BLaER1 treated with 17β-estradiol and CSF1 and Interleukin-3, amounts not matched to agents 10 nM and 100 nM (cell line): Measurements from ENCODE around the gene R3HDM4.

Experiments
- H3K27ac ChIP-seq, 11 experiments: shearing (Covaris generic); formaldehyde crosslinking; 2 replicates each; pipeline ENCODE4 v1.8.1; 2022
- H3K27me3 ChIP-seq, 11 experiments: shearing (Covaris generic); formaldehyde crosslinking; 2 replicates each; pipeline ENCODE4 v1.8.1; 2022
- H3K36me3 ChIP-seq, 11 experiments: shearing (Covaris generic); formaldehyde crosslinking; 2 replicates each; pipeline ENCODE4 v1.8.1; 2022
- H3K4me1 ChIP-seq, 10 experiments: shearing (Covaris generic); formaldehyde crosslinking; 2 replicates each; pipeline ENCODE4 v1.8.1; 2022
- H3K4me2 ChIP-seq, 11 experiments: shearing (Covaris generic); formaldehyde crosslinking; 2 replicates each; pipeline ENCODE4 v1.8.1; 2022
- H3K4me3 ChIP-seq, 10 experiments: shearing (Covaris generic); formaldehyde crosslinking; 2 replicates each; pipeline ENCODE4 v1.8.1; 2022
- H3K9ac ChIP-seq, 11 experiments: shearing (Covaris generic); formaldehyde crosslinking; 2 replicates each; pipeline ENCODE4 v1.8.1; 2022
- H3K9me3 ChIP-seq, 11 experiments: shearing (Covaris generic); formaldehyde crosslinking; replicated peaks in 1 of 11; 2 replicates each; pipeline ENCODE4 v1.8.1; 2022
- H4K20me1 ChIP-seq, 11 experiments: shearing (Covaris generic); formaldehyde crosslinking; 2 replicates each; pipeline ENCODE4 v1.8.1; 2022
- Cebpa-rat ChIP-seq, 11 experiments: shearing (Covaris generic); IDR thresholded peaks; 2 replicates each; pipeline ENCODE4 v1.8.1; 2022

The R3HDM4 gene

DNA sequence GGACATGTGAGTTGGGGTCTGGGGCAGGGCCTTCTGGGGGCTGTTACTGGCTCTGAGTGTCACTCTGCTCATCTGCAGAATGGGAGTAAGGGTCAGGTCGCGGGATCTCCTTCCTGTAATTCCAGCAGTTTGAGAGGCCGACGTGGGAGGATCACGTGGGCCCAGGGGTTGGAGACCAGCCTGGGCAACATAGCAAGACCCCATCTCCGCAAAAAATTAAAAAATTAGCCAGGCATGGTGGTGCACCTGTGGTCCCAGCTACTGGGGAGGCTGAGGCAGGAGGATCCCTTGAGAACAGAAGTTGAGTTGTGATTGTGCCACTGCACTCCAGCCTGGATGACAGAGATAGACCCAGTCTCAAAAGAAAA, 16.9 kb upstream of the R3HDM4 start:
- Histone ChIP-seq H3K27me3 (no peaks in the 10 kb centered on the region), H3K36me3 (peaks cover 18 to 65% (median 43%) of the 10 kb centered on the region in 11 experiments; a peak in 21 of 22 replicates), H3K9me3 (no peaks in the 10 kb centered on the region), H3K27ac (no peak overlapping the region), H3K9ac (no peak overlapping the region), H3K4me3 (no peak overlapping the region), H3K4me2 (peak overlapping the region in 3 of 11 experiments; percentile 15 to 45 (median 42); a peak in 6 of 22 replicates), H4K20me1 (peaks cover 45 to 67% (median 61%) of the 10 kb centered on the region in 11 experiments; a peak in 21 of 22 replicates), H3K4me1 (peaks cover 50 to 65% (median 55%) of the 10 kb centered on the region in 10 experiments)
- no peak for TF ChIP-seq Cebpa-rat (IDR thresholded peaks at IDR 0.05)

- TF ChIP-seq Cebpa-rat (IDR thresholded peaks at IDR 0.05): no peak
- peak overlapping the region in 3 of 11 experiments; percentile 92 to 99 (median 93); a peak in 2 of 22 replicates for H3K9ac ChIP-seq
- peaks cover 50 to 64% (median 55%) of the 10 kb centered on the region in 10 experiments for H3K4me1 ChIP-seq
- H3K36me3 ChIP-seq: peaks cover 13 to 59% (median 42%) of the 10 kb centered on the region in 11 experiments; a peak in 20 of 22 replicates
- peak overlapping the region in 1 of 11 experiments; percentile 18; a peak in 1 of 22 replicates for H3K27ac ChIP-seq
- H3K9me3 ChIP-seq: no peaks in the 10 kb centered on the region
- peak overlapping the region in 10 of 11 experiments; percentile 89 to 97 (median 92); a peak in 14 of 22 replicates for H3K4me2 ChIP-seq
- H3K27me3 ChIP-seq: no peaks in the 10 kb centered on the region
- peaks cover 39 to 62% (median 56%) of the 10 kb centered on the region in 11 experiments; a peak in 21 of 22 replicates for H4K20me1 ChIP-seq
- 0 out of 20 replicates have a peak overlapping the region, but pooled peaks of 1 of the 10 experiments have one; percentile 91 for H3K4me3 ChIP-seq
These were observed 16.3 kb upstream of the R3HDM4 start for GRCh38 chr19:929203-929890.

GRCh38 chr19:928471-929202, 15.6 kb upstream of the R3HDM4 start:
- Histone ChIP-seq H3K4me1 (peaks cover 50 to 64% (median 55%) of the 10 kb centered on the region in 10 experiments), H3K4me3 (peak overlapping the region in 5 of 10 experiments; percentile 89 to 100 (median 100); a peak in 6 of 20 replicates), H3K27ac (peak overlapping the region in 8 of 11 experiments; percentile 91 to 98 (median 96); a peak in 14 of 22 replicates), H3K27me3 (0 out of 22 replicates have a peak, but pooled peaks cover 0 to 3% (median 0%) of the 10 kb centered on the region in 11 experiments), H3K36me3 (peaks cover 13 to 52% (median 35%) of the 10 kb centered on the region in 11 experiments; a peak in 20 of 22 replicates), H3K9ac (peak overlapping the region in 9 of 11 experiments; percentile 92 to 99 (median 96); a peak in 12 of 22 replicates), H3K4me2 (peak overlapping the region; percentile 89 to 97 (median 94); a peak in 21 of 22 replicates), H3K9me3 (no peaks in the 10 kb centered on the region), H4K20me1 (peaks cover 32 to 55% (median 49%) of the 10 kb centered on the region in 11 experiments; a peak in 21 of 22 replicates)
- TF ChIP-seq Cebpa-rat (IDR thresholded peaks at IDR 0.05): peak in 2 of 11 experiments; percentile 17 to 42; a peak in 2 of 22 replicates

DNA sequence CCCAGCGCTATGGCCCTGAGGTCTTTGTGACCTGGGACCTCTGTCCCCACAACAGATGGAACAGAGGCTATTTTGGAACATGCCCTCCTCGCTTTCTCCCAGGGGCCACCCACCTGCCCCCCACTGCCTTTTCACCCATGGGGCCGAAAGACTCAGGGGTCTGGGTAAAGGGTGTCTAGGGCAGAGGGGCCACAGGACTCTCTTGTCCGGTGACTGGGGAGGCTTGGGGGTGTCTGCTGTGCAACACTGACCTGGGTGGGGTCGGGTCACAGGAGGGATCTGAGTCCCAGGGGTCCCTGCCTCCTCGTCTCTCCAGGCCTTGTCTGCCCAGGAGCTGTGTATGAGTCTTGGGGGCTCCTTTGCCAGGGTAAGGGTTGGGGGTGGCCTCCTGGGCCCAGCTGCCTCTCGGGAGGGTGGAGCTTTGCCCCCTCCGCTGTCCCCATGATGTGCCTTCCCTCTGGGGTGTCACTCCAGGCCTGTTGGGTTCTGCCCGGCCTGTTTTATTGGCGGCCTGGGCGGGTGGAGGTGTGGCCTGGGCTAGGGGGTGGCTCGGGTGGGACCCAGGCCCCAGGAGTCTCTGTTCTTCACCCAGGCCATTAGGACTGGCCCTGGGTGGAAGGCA, 14.9 kb upstream of the R3HDM4 start:
- no peak for TF ChIP-seq Cebpa-rat (IDR thresholded peaks at IDR 0.05)
- peaks cover 48 to 61% (median 53%) of the 10 kb centered on the region in 10 experiments for H3K4me1 ChIP-seq
- peak overlapping the region; percentile 92 to 99 (median 96); a peak in 20 of 22 replicates for H3K9ac ChIP-seq
- H4K20me1 ChIP-seq: peaks cover 25 to 48% (median 42%) of the 10 kb centered on the region in 11 experiments; a peak in 21 of 22 replicates
- peak overlapping the region; percentile 91 to 98 (median 96); a peak in 20 of 22 replicates for H3K27ac ChIP-seq
- peak overlapping the region; percentile 17 to 100 (median 100); a peak in 16 of 20 replicates for H3K4me3 ChIP-seq
- H3K27me3 ChIP-seq: peaks cover 0 to 5% (median 0%) of the 10 kb centered on the region in 11 experiments; a peak in 3 of 22 replicates
- peaks cover 13 to 45% (median 30%) of the 10 kb centered on the region in 11 experiments; a peak in 20 of 22 replicates for H3K36me3 ChIP-seq
- H3K4me2 ChIP-seq: peak overlapping the region; percentile 89 to 97 (median 94)
- H3K9me3 ChIP-seq: no peaks in the 10 kb centered on the region

DNA sequence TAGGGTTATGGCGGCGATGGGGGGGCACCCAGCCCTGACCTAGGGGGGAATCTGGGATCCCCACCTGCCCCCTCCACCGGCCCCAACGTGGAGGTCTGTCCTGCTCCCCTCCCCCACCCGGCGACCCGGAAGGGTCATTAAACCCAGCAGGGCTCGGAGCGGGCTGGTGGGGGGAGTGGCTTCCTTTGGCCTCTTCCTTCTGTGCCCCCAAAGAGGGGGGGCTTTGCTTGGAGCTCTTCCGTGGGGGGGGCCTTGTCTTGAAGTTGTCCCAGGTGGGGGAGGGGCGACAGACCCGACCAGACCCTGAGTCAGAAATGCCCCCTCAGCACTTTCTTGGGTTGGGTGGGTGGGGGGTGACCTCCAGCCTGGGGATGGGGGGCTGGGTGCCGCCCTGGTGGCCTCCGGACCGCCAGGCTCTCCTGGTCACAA, 14.3 kb upstream of the R3HDM4 start:
- Histone ChIP-seq H3K27ac (peak overlapping the region; percentile 91 to 98 (median 96); a peak in 21 of 22 replicates), H3K9ac (peak overlapping the region; percentile 92 to 99 (median 96); a peak in 21 of 22 replicates), H4K20me1 (peaks cover 19 to 42% (median 36%) of the 10 kb centered on the region in 11 experiments; a peak in 21 of 22 replicates), H3K4me2 (peak overlapping the region; percentile 89 to 97 (median 94)), H3K9me3 (no peaks in the 10 kb centered on the region), H3K27me3 (peaks cover 0 to 10% (median 0%) of the 10 kb centered on the region in 11 experiments; a peak in 6 of 22 replicates), H3K36me3 (peaks cover 13 to 40% (median 30%) of the 10 kb centered on the region in 11 experiments; a peak in 20 of 22 replicates), H3K4me3 (peak overlapping the region; percentile 87 to 100 (median 100)), H3K4me1 (peaks cover 42 to 56% (median 48%) of the 10 kb centered on the region in 10 experiments)
- no peak for TF ChIP-seq Cebpa-rat (IDR thresholded peaks at IDR 0.05)

DNA sequence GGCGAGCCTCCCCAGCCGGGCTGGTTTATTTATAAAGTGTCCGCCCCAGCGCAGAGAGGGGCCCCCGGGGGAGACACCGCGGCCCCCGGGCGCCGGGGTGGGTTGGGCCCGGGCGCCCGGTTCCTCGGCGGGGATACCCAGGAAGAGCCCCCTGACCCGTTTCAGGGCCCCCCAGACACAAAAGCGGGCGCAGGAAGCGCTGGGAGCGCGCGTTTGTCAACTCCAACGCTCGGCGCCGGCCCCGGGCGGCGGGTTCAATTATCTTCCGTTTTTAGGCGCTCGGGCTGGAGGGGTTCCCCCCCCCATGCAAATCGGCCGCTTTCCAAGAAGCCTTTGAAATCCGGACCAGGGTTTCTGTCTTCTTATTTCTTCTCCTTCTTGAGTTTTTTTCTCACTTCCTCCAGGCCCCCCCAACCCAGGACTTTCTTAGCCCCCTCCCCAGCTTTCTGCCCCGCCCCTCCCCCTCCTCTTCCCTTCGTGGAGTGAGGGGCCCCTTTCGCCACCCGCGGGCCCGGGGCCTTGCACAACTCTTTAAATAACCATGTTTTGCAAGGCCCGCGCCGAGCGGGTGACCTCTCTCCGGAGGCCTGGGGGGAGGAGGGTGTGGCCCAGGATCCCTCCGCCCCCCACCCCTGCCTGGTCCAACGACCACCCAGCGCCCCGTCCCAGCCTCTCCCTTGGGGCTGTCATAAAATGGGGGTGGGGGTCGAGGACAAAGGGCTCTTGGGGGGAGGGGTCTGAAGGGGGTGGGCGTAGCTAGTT, 13.8 kb upstream of the R3HDM4 start:
- peak overlapping the region; percentile 89 to 97 (median 94) for H3K4me2 ChIP-seq
- peaks cover 13 to 36% (median 30%) of the 10 kb centered on the region in 11 experiments; a peak in 21 of 22 replicates for H4K20me1 ChIP-seq
- peak overlapping the region; percentile 92 to 99 (median 96) for H3K9ac ChIP-seq
- peaks cover 8 to 34% (median 27%) of the 10 kb centered on the region in 11 experiments; a peak in 20 of 22 replicates for H3K36me3 ChIP-seq
- peaks cover 0 to 13% (median 0%) of the 10 kb centered on the region in 11 experiments; a peak in 6 of 22 replicates for H3K27me3 ChIP-seq
- H3K27ac ChIP-seq: peak overlapping the region; percentile 91 to 98 (median 96)
- peak overlapping the region; percentile 87 to 100 (median 100) for H3K4me3 ChIP-seq
- TF ChIP-seq Cebpa-rat (IDR thresholded peaks at IDR 0.05): peak in 3 of 11 experiments; percentile 63 to 78 (median 77); a peak in 7 of 22 replicates
- H3K4me1 ChIP-seq: peaks cover 37 to 50% (median 42%) of the 10 kb centered on the region in 10 experiments
- H3K9me3 ChIP-seq: no peaks in the 10 kb centered on the region

GRCh38 chr19:926323-926588, 13.2 kb upstream of the R3HDM4 start:
- Histone ChIP-seq H3K4me3 (peak overlapping the region; percentile 87 to 100 (median 100)), H3K27ac (peak overlapping the region; percentile 91 to 98 (median 96))

More at GRCh38 chr19:926323-926588, 13.2 kb upstream of the R3HDM4 start:
- Histone ChIP-seq H3K36me3 (peaks cover 8 to 29% (median 25%) of the 10 kb centered on the region in 11 experiments; a peak in 20 of 22 replicates), H3K4me2 (peak overlapping the region; percentile 44 to 97 (median 91)), H3K9ac (peak overlapping the region; percentile 92 to 99 (median 96)), H4K20me1 (peaks cover 9 to 31% (median 25%) of the 10 kb centered on the region in 11 experiments; a peak in 17 of 22 replicates), H3K27me3 (peaks cover 3 to 16% (median 3%) of the 10 kb centered on the region in 11 experiments), H3K4me1 (peaks cover 35 to 45% (median 39%) of the 10 kb centered on the region in 10 experiments), H3K9me3 (no peaks in the 10 kb centered on the region)
- TF ChIP-seq Cebpa-rat (IDR thresholded peaks at IDR 0.05): no peak
